Brain microvascular endothelial cell (primary cell): ENCODE results near the gene LRPPRC.

ENCODE experiments used
- DNase-seq: peaks from one replicate; pipeline ENCODE4 v3.0.0-alpha.2; 2020
- H3K27ac ChIP-seq: fragments of 250-450 bp; sonication (Bioruptor Pico); 2 replicates; pipeline ENCODE4 v1.5.1; 2020; ENCODE audit warnings: mild to moderate bottlenecking, moderate library complexity
- H3K27me3 ChIP-seq: fragments of 250-450 bp; sonication (Bioruptor Pico); replicated peaks from 2 replicates; pipeline ENCODE4 v1.5.1; 2020; ENCODE audit warnings: mild to moderate bottlenecking
- H3K36me3 ChIP-seq: fragments of 250-450 bp; sonication (Bioruptor Pico); replicated peaks from 2 replicates; pipeline ENCODE4 v1.5.1; 2020; ENCODE audit warnings: mild to moderate bottlenecking
- H3K4me3 ChIP-seq: 2 replicates; pipeline ENCODE4 v1.5.1; 2011; ENCODE audit warnings: low read depth, mild to moderate bottlenecking, control low read depth, low read length, moderate library complexity
- in situ Hi-C: cut with HindIII; loops from 2 replicates; pipeline ENCODE4 v1.10.0; 2017; ENCODE audit warnings: low sequenced_read_pairs, low pct_ligation_motif_present
- TF ChIP-seq, protein P1 (sequence below): IDR thresholded peaks from 2 replicates; pipeline ENCODE4 v1.5.1; 2011; ENCODE audit warnings: low read depth, mild to moderate bottlenecking, moderate library complexity, low read length, control low read depth, inconsistent platforms; ENCODE audit errors: missing control alignments

LRPPRC gene

GRCh38 chr2:44009136-44009735 is 13.4 kb upstream of the LRPPRC start:
- DNase-seq, result no peak
- Histone ChIP-seq H3K4me3 (no peak overlapping the region), H3K27me3 (no peaks in the 10 kb centered on the region), H3K36me3 (no peaks in the 10 kb centered on the region), H3K27ac (no peak overlapping the region)
- in situ Hi-C loops, result no loop called here
- TF ChIP-seq, protein P1, sequence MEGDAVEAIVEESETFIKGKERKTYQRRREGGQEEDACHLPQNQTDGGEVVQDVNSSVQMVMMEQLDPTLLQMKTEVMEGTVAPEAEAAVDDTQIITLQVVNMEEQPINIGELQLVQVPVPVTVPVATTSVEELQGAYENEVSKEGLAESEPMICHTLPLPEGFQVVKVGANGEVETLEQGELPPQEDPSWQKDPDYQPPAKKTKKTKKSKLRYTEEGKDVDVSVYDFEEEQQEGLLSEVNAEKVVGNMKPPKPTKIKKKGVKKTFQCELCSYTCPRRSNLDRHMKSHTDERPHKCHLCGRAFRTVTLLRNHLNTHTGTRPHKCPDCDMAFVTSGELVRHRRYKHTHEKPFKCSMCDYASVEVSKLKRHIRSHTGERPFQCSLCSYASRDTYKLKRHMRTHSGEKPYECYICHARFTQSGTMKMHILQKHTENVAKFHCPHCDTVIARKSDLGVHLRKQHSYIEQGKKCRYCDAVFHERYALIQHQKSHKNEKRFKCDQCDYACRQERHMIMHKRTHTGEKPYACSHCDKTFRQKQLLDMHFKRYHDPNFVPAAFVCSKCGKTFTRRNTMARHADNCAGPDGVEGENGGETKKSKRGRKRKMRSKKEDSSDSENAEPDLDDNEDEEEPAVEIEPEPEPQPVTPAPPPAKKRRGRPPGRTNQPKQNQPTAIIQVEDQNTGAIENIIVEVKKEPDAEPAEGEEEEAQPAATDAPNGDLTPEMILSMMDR, result peak; percentile 32

GRCh38 chr2:44005846-44006245 is 10.1 kb upstream of the LRPPRC start:
- in situ Hi-C loops, result no loop called here
- DNase-seq, result no peak

GRCh38 chr2:44004735-44005602 is 9.2 kb upstream of the LRPPRC start:
- H3K27me3 ChIP-seq, result no peaks in the 10 kb centered on the region
- H3K27ac ChIP-seq, result no peak overlapping the region
- no peak for DNase-seq
- no peak overlapping the region for H3K4me3 ChIP-seq
- TF ChIP-seq, protein P1, result no peak
- in situ Hi-C loops, result no loop called here
- H3K36me3 ChIP-seq, result no peaks in the 10 kb centered on the region

More at GRCh38 chr2:44005846-44006245, 10.1 kb upstream of the LRPPRC start:
- Histone ChIP-seq H3K36me3 (no peaks in the 10 kb centered on the region), H3K4me3 (no peak overlapping the region), H3K27me3 (no peaks in the 10 kb centered on the region), H3K27ac (no peak overlapping the region)
- TF ChIP-seq, protein P1, result no peak

DNA sequence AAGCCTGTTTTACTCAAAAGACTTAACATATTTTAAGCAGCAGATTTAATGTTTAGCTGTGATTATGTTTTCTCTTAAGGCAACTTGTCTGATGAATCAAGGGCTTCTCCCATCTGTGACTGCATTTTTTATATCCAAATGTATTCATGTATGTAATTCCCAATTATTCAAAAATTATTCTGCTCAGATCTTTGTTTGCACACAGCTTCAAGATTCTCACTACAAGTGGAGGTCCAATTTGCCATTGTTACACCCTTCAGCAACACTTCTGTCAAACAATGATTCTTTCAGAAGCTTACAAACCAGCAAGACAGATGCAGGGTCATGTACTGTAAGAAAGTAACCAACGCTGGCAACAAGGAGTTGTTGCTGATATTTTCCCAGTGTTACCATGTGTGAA is 5.9 kb upstream of the LRPPRC start:
- TF ChIP-seq, protein P1, result no peak
- H3K27me3 ChIP-seq, result no peaks in the 10 kb centered on the region
- no peaks in the 10 kb centered on the region for H3K36me3 ChIP-seq
- no peak overlapping the region for H3K4me3 ChIP-seq
- in situ Hi-C loops, result no loop called here
- DNase-seq, result no peak
- no peak overlapping the region for H3K27ac ChIP-seq

DNA sequence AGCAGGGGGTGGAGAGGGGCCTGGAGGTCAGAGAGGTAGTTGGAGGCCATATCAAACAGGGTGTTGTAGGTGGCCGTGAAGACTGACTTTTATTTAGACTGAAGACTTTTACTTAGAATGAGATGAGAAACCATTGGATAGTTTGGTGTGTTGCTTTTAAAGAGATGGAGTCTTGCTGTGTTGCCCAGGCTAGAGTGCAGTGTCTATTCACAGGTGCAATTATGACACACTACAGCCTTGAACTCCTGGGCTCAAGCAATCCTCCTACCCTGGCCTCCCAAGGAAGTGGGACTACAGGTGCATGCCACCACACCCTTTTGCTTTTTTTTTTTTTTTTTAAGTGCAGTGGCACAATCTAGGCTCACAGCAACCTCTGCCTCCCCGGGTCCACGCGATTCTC is 2.5 kb upstream of the LRPPRC start:
- TF ChIP-seq, protein P1, result no peak
- no peak for DNase-seq
- Histone ChIP-seq H3K27me3 (no peaks in the 10 kb centered on the region), H3K36me3 (peaks cover 4% of the 10 kb centered on the region), H3K4me3 (no peak overlapping the region), H3K27ac (no peak overlapping the region)
- in situ Hi-C loops, result no loop called here

DNA sequence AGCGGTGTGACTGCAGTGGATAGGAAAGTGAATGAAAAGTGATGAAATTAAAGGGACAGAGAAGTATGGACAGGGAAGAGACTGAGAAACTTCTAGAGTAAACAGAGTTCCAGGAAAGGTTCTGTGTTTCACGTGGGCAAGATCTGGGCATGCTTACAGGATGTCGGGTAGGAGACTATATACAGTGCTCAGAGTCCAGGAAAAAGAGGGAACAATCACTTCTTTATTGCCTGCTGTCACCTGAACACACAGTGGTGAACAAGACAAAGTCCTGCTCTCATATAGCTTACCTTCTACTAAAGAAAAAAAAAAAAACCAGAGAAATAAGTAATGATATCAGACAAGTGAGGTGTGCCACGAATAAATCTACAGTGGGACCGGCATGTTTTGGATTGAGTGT is 2.4 kb downstream of the LRPPRC start:
- in situ Hi-C loops, result no loop called here
- H3K36me3 ChIP-seq, result peaks cover 16% of the 10 kb centered on the region
- DNase-seq, result no peak
- H3K27me3 ChIP-seq, result no peaks in the 10 kb centered on the region
- no peak overlapping the region for H3K4me3 ChIP-seq
- no peak overlapping the region for H3K27ac ChIP-seq
- TF ChIP-seq, protein P1, result no peak
